CD4-positive, alpha-beta T cell (primary cell): Measurements from ENCODE around the gene SFXN3. TPM values are rescaled to one million over a fixed set of nuclear protein-coding genes. Genes with fewer than 3 reads are reported as not detected.

Experiments used
- ATAC-seq: fragments of 200-7000 bp; cut with Tn5 transposase; one replicate; pipeline ENCODE4 v1.10.0; 2022; ENCODE audit warnings: mild to moderate bottlenecking; ENCODE audit not compliant: poor library complexity
- CTCF ChIA-PET: fragments of 350-600 bp; sonication (Branson Sonifier 250); formaldehyde crosslinking; loops from one replicate; lab custom pipeline; 2021; ENCODE audit warnings: antibody characterized with exemption, inconsistent platforms; lab: Charles Lee
- POLR2A ChIA-PET: fragments of 350-600 bp; sonication (Branson Sonifier 250); formaldehyde crosslinking; loops from one replicate; lab custom pipeline; 2021; ENCODE audit warnings: antibody characterized with exemption, inconsistent platforms; lab: Charles Lee
- DNase-seq, 14 experiments: peaks; one replicate each; pipeline ENCODE4 v3.0.0-alpha.2; 2013 to 2020; ENCODE audit warnings: mixed read lengths in 2 of 14
- H3K27ac ChIP-seq, 2 donors: one replicate each; pipeline versions ENCODE4 v1.5.1 to v1.7.0; 2013; ENCODE audit warnings: low read length in 2 of 2, low read depth in 1 of 2, mild to moderate bottlenecking in 1 of 2
- H3K27me3 ChIP-seq, 2 experiments: 1 replicate in 1 of 2; 2 replicates in 1 of 2; pipeline versions ENCODE4 v1.6.1 to v1.7.0; 2013; ENCODE audit warnings: low read length in 2 of 2, control low read depth in 1 of 2, mild to moderate bottlenecking in 1 of 2, moderate library complexity in 1 of 2; ENCODE audit not compliant: insufficient read depth in 2 of 2, control insufficient read depth in 1 of 2
- H3K36me3 ChIP-seq: one replicate; pipeline ENCODE4 v1.6.1; 2013; ENCODE audit warnings: low read length, control low read depth; ENCODE audit not compliant: insufficient read depth
- H3K4me1 ChIP-seq: one replicate; pipeline ENCODE4 v1.6.1; 2013; ENCODE audit warnings: low read length, control low read depth; ENCODE audit not compliant: insufficient read depth
- H3K4me3 ChIP-seq: one replicate; pipeline ENCODE4 v1.5.1; 2013; ENCODE audit warnings: mild to moderate bottlenecking, low read length, moderate library complexity
- H3K9me3 ChIP-seq, 2 experiments: 1 replicate in 1 of 2; 2 replicates in 1 of 2; pipeline versions ENCODE4 v1.6.1 to v1.7.0; 2013; ENCODE audit warnings: low read length in 2 of 2, mild to moderate bottlenecking in 2 of 2, control low read depth in 1 of 2, moderate library complexity in 1 of 2; ENCODE audit not compliant: control insufficient read depth in 1 of 2, insufficient read depth in 1 of 2
- H3K27ac Mint-ChIP-seq: one replicate; pipeline ENCODE4 v1.8.0; 2020; ENCODE audit warnings: mixed read lengths
- H3K27me3 Mint-ChIP-seq: one replicate; pipeline ENCODE4 v1.8.0; 2021; ENCODE audit warnings: mixed read lengths
- H3K36me3 Mint-ChIP-seq: one replicate; pipeline ENCODE4 v1.8.0; 2021; ENCODE audit warnings: low read depth, mixed read lengths
- H3K4me1 Mint-ChIP-seq: one replicate; pipeline ENCODE4 v1.8.0; 2021; ENCODE audit warnings: low read depth, mixed read lengths
- H3K4me3 Mint-ChIP-seq: one replicate; pipeline ENCODE4 v1.8.0; 2020; ENCODE audit warnings: mild to moderate bottlenecking, mixed read lengths
- H3K9me3 Mint-ChIP-seq: one replicate; pipeline ENCODE4 v1.8.0; 2020; ENCODE audit warnings: mixed read lengths
- CTCF ChIP-seq: fragments of 200-600 bp; IDR thresholded peaks from one replicate; pipeline ENCODE4 v1.8.0; 2022; ENCODE audit warnings: antibody characterized with exemption, mild to moderate bottlenecking
- intact Hi-C, 2 experiments: fragments of 100-400 bp; cut with DNase I in 1 of 2; cut with micrococcal nuclease in 1 of 2; formaldehyde crosslinking; loops; one replicate each; pipeline versions ENCODE4 v1.15.1 to v1.9.0; 2023 to 2025; cut with DNase I, micrococcal nuclease
- total RNA-seq, 174 experiments: library from RNA in 2 of 174; stranded (reverse) in 2 of 174; gene quantifications; one replicate each; pipeline ENCODE4 v1.2.3 and lab custom pipeline; 2021 to 2026

The SFXN3 gene
- total RNA-seq, 2 experiments from 2014 or later = 43.2 to 48.3 TPM

GRCh38 chr10:101007099-101007711 is 23.8 kb upstream of the SFXN3 start:
- intact Hi-C loops = no loop called here
- H3K4me1 ChIP-seq = no peaks in the 10 kb centered on the region
- POLR2A ChIA-PET = interaction anchor here (1.3 kb wide), 1 partner anchor 10 kb away, joined by 4 read pairs; no protein-coding TSS in a partner anchor
- Mint-ChIP-seq H3K27ac (no peak overlapping the region), H3K36me3 (no peaks in the 10 kb centered on the region), H3K9me3 (no peaks in the 10 kb centered on the region), H3K27me3 (no peaks in the 10 kb centered on the region), H3K4me3 (no peak overlapping the region), H3K4me1 (no peaks in the 10 kb centered on the region)
- no peak overlapping the region for H3K27ac ChIP-seq
- H3K27me3 ChIP-seq = no peaks in the 10 kb centered on the region
- DNase-seq = no peak
- no peak overlapping the region for H3K4me3 ChIP-seq
- no peak for TF ChIP-seq CTCF
- peaks cover 14% of the 10 kb centered on the region for H3K36me3 ChIP-seq
- CTCF ChIA-PET = interaction anchor here (1.5 to 1.6 kb wide), 2 partner anchors 9 kb away, joined by 5 read pairs; no protein-coding TSS in a partner anchor
- no peak for ATAC-seq
- no peaks in the 10 kb centered on the region for H3K9me3 ChIP-seq

- ChIA-PET CTCF (interaction anchor here (1.5 kb wide), 1 partner anchor 10 kb away, joined by 5 read pairs; no protein-coding TSS in a partner anchor), POLR2A (no interaction called here)
Measured at GRCh38 chr10:101007915-101008822, 22.9 kb upstream of the SFXN3 start.

More at GRCh38 chr10:101007915-101008822, 22.9 kb upstream of the SFXN3 start:
- peaks cover 8% of the 10 kb centered on the region for H3K36me3 ChIP-seq
- H3K4me3 ChIP-seq = no peak overlapping the region
- H3K27me3 ChIP-seq = no peaks in the 10 kb centered on the region
- H3K4me3 Mint-ChIP-seq = no peak overlapping the region
- no peak overlapping the region for H3K27ac ChIP-seq
- TF ChIP-seq CTCF = no peak
- no peaks in the 10 kb centered on the region for H3K9me3 Mint-ChIP-seq
- H3K36me3 Mint-ChIP-seq = no peaks in the 10 kb centered on the region
- H3K4me1 Mint-ChIP-seq = peaks cover 6% of the 10 kb centered on the region
- peaks cover 3% of the 10 kb centered on the region for H3K27me3 Mint-ChIP-seq
- DNase-seq (no peak), ATAC-seq (no peak)
- peaks cover 8% of the 10 kb centered on the region for H3K4me1 ChIP-seq
- no peaks in the 10 kb centered on the region for H3K9me3 ChIP-seq
- no peak overlapping the region for H3K27ac Mint-ChIP-seq
- intact Hi-C loops = no loop called here
